HEK293 (cell line): ENCODE data around the gene CASP3.

ENCODE experiments used
- CTCF ChIA-PET: fragments of 350-600 bp; formaldehyde crosslinking; extraction: SDS; loops from one replicate; lab custom pipeline; 2021; ENCODE audit warnings: antibody characterized with exemption; lab: Yijun Ruan, JAX
- POLR2A ChIA-PET: fragments of 300-600 bp; formaldehyde crosslinking; extraction: SDS; loops from one replicate; lab custom pipeline; 2020; ENCODE audit warnings: antibody characterized with exemption, inconsistent platforms; lab: Yijun Ruan, JAX
- H3K27ac ChIP-seq: fragments of 200-500 bp; sonication (Bioruptor generic); 2 replicates; pipeline ENCODE4 v1.5.1; 2014; ENCODE audit warnings: low read depth, low read length, control low read depth, inconsistent platforms; ENCODE audit errors: extremely low read depth
- H3K36me3 ChIP-seq, 2 experiments: fragments of 200-500 bp in 1 of 2; sonication (Bioruptor generic) in 1 of 2; 1 replicate in 1 of 2; 2 replicates in 1 of 2; pipeline ENCODE4 v1.5.1; 2014 to 2017; ENCODE audit warnings: inconsistent platforms in 2 of 2, low read length in 2 of 2; ENCODE audit not compliant: control insufficient read depth in 2 of 2, insufficient read depth in 1 of 2
- H3K4me1 ChIP-seq: fragments of 200-500 bp; sonication (Bioruptor generic); 2 replicates; pipeline ENCODE4 v1.5.1; 2014; ENCODE audit warnings: mild to moderate bottlenecking, low read length, inconsistent platforms; ENCODE audit not compliant: control insufficient read depth, insufficient read depth
- H3K4me3 ChIP-seq: 2 replicates; pipeline ENCODE4 v1.5.1; 2011; ENCODE audit warnings: low read depth, mild to moderate bottlenecking, control low read depth, low read length, moderate library complexity
- H3K9me3 ChIP-seq: fragments of 200-500 bp; sonication (Bioruptor generic); 2 replicates; pipeline ENCODE4 v1.5.1; 2014; ENCODE audit warnings: low read depth, low read length, inconsistent platforms; ENCODE audit not compliant: control insufficient read depth, insufficient read depth
- HOXC10 ChIP-seq: sonication (generic); formaldehyde crosslinking; IDR thresholded peaks from 2 replicates; pipeline ENCODE4 v1.8.1; 2023; ENCODE audit warnings: mild to moderate bottlenecking, missing genetic modification reagents
- HOXD13 ChIP-seq: sonication (generic); formaldehyde crosslinking; IDR thresholded peaks from 2 replicates; pipeline ENCODE4 v1.8.0; 2022; ENCODE audit warnings: missing genetic modification reagents, borderline replicate concordance
- MEIS1 ChIP-seq: sonication (generic); formaldehyde crosslinking; IDR thresholded peaks from 2 replicates; pipeline ENCODE4 v1.8.1; 2022; ENCODE audit warnings: missing genetic modification reagents, mild to moderate bottlenecking, borderline replicate concordance
- PATZ1 ChIP-seq: fragments of 450-650 bp; formaldehyde crosslinking; IDR thresholded peaks from 2 replicates; pipeline ENCODE4 v1.5.1; 2016; ENCODE audit warnings: missing biosample characterization, missing genetic modification characterization
- TCF7L2 ChIP-seq: IDR thresholded peaks from 2 replicates; pipeline ENCODE4 v1.6.1; 2011; ENCODE audit warnings: low read depth, mild to moderate bottlenecking, inconsistent platforms, low read length, moderate library complexity, borderline replicate concordance
- TRIM28 ChIP-seq: IDR thresholded peaks from 2 replicates; pipeline ENCODE4 v1.6.1; 2011; ENCODE audit warnings: low read length, control low read depth, borderline replicate concordance
- ZBTB49 ChIP-seq: fragments of 450-650 bp; formaldehyde crosslinking; IDR thresholded peaks from 2 replicates; pipeline ENCODE4 v1.5.1; 2016; ENCODE audit warnings: missing biosample characterization, missing genetic modification characterization, low read depth
- ZBTB6 ChIP-seq: fragments of 450-650 bp; formaldehyde crosslinking; IDR thresholded peaks from 2 replicates; pipeline ENCODE4 v1.5.1; 2017; ENCODE audit warnings: missing biosample characterization, missing genetic modification characterization
- ZNF138 ChIP-seq: fragments of 450-650 bp; formaldehyde crosslinking; IDR thresholded peaks from 2 replicates; pipeline ENCODE4 v1.5.1; 2016; ENCODE audit warnings: missing biosample characterization, missing genetic modification characterization, borderline replicate concordance
- ZNF214 ChIP-seq: fragments of 450-650 bp; formaldehyde crosslinking; IDR thresholded peaks from 2 replicates; pipeline ENCODE4 v1.5.1; 2017; ENCODE audit warnings: missing biosample characterization, mild to moderate bottlenecking, missing genetic modification characterization, borderline replicate concordance
- ZNF530 ChIP-seq: fragments of 450-650 bp; formaldehyde crosslinking; IDR thresholded peaks from 2 replicates; pipeline ENCODE4 v1.5.1; 2016; ENCODE audit warnings: low read depth, missing biosample characterization, missing genetic modification characterization
- ZNF561 ChIP-seq: fragments of 450-650 bp; IDR thresholded peaks from 2 replicates; pipeline ENCODE4 v1.5.1; 2018; ENCODE audit warnings: missing biosample characterization, missing genetic modification characterization, borderline replicate concordance
- ZNF623 ChIP-seq: fragments of 450-650 bp; formaldehyde crosslinking; IDR thresholded peaks from 2 replicates; pipeline ENCODE4 v1.5.1; 2016; ENCODE audit warnings: missing biosample characterization, missing genetic modification characterization
- ZNF670 ChIP-seq: fragments of 450-650 bp; formaldehyde crosslinking; IDR thresholded peaks from 2 replicates; pipeline ENCODE4 v1.5.1; 2016; ENCODE audit warnings: missing biosample characterization, missing genetic modification characterization, low read depth

Gene CASP3

GRCh38 chr4:184648054-184648312 is 1.3 kb downstream of the CASP3 start:
- peaks cover 0 to 6% of the 10 kb centered on the region in 2 experiments; a peak in 1 of 3 replicates for H3K36me3 ChIP-seq
- TF ChIP-seq HOXC10 (no peak), ZNF623 (tag by site-specific recombination) (no peak), PATZ1 (tag by site-specific recombination) (no peak), ZNF530 (tag by site-specific recombination) (no peak), ZNF214 (tag by site-specific recombination) (no peak), ZNF138 (tag by site-specific recombination) (no peak), TCF7L2 (no peak), ZBTB6 (tag by site-specific recombination) (no peak), ZNF561 (tag by site-specific recombination) (no peak), ZNF670 (tag by site-specific recombination) (no peak), HOXD13 (CRISPR knock-in tag) (no peak), ZBTB49 (tag by site-specific recombination) (no peak)
- TF ChIP-seq, all 188 proteins: peak for 0
- Histone ChIP-seq H3K4me3 (peak overlapping the region; percentile 82), H3K9me3 (no peaks in the 10 kb centered on the region), H3K27ac (peak overlapping the region; percentile 85; the same call in 1 of the 2 replicates), H3K4me1 (peaks cover 24% of the 10 kb centered on the region)
- ChIA-PET POLR2A (interaction anchor here (1.9 to 2.8 kb wide), 3 partner anchors 9 to 110 kb away, joined by 6 to 21 read pairs (median 7); partner anchors contain the start of gene CENPU), CTCF (interaction anchor here (0.6 kb wide), 1 partner anchor 1604 kb away, joined by 3 read pairs; no protein-coding TSS in a partner anchor)

GRCh38 chr4:184647266-184648053 is 1.8 kb downstream of the CASP3 start:
- ChIA-PET CTCF (no interaction called here), POLR2A (no interaction called here)
- TF ChIP-seq MEIS1 (CRISPR knock-in tag): no peak
- TF ChIP-seq TRIM28: 0 out of 2 replicates have a peak, but pooled peaks have one; percentile 22
- TF ChIP-seq, all 188 proteins: peak for 1
- H3K36me3 ChIP-seq: peaks cover 0 to 6% of the 10 kb centered on the region in 2 experiments; a peak in 1 of 3 replicates
- H3K4me3 ChIP-seq: peak overlapping the region; percentile 82
- peak overlapping the region; percentile 85; the same call in 1 of the 2 replicates for H3K27ac ChIP-seq
- peaks cover 24% of the 10 kb centered on the region for H3K4me1 ChIP-seq
- H3K9me3 ChIP-seq: no peaks in the 10 kb centered on the region
